Thyroid gland (tissue), 4 donors: ENCODE results near the gene EBI3.

Source experiments
- POLR2A ChIP-seq, 2 donors: fragments of 450-650 bp; IDR thresholded peaks; one replicate each; pipeline ENCODE4 v1.6.1; 2017; ENCODE audit warnings: antibody characterized with exemption in 2 of 2, mild to moderate bottlenecking in 2 of 2, moderate library complexity in 1 of 2
- TF ChIP-seq, protein P1 (sequence below), 6 experiments: fragments of 200-600 bp in 3 of 6; fragments of 450-650 bp in 3 of 6; sonication (generic) in 3 of 6; IDR thresholded peaks; one replicate each; pipeline ENCODE4 v1.5.1; 2016 to 2019; ENCODE audit warnings: antibody characterized with exemption in 6 of 6, mild to moderate bottlenecking in 2 of 6, inconsistent platforms in 1 of 6, moderate library complexity in 1 of 6

DNA sequence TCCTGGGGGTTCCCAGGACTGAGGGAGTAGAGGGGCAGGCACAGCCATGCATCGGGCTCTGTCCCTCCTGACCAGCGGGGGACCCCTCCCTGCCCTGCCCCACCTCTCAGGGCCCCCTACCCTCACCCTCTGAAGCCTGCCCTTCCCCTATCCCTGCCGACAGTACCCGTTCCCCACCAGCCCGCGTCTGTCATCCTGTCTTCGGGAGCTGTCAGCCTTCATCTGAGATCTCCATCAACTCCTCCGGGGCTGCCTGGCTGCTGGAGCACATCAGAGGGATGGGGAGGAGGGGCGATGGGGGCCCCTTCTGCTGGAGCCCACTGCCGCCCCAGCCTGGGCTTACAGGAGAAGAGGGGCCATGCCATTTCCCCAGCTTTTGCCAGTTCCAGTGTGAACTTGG, 43.6 kb downstream of the EBI3 start:
- TF ChIP-seq POLR2A (IDR thresholded peaks at IDR 0.05): no peak
- TF ChIP-seq, protein P1, sequence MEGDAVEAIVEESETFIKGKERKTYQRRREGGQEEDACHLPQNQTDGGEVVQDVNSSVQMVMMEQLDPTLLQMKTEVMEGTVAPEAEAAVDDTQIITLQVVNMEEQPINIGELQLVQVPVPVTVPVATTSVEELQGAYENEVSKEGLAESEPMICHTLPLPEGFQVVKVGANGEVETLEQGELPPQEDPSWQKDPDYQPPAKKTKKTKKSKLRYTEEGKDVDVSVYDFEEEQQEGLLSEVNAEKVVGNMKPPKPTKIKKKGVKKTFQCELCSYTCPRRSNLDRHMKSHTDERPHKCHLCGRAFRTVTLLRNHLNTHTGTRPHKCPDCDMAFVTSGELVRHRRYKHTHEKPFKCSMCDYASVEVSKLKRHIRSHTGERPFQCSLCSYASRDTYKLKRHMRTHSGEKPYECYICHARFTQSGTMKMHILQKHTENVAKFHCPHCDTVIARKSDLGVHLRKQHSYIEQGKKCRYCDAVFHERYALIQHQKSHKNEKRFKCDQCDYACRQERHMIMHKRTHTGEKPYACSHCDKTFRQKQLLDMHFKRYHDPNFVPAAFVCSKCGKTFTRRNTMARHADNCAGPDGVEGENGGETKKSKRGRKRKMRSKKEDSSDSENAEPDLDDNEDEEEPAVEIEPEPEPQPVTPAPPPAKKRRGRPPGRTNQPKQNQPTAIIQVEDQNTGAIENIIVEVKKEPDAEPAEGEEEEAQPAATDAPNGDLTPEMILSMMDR (IDR thresholded peaks at IDR 0.05): no peak
